H9 (cell line): Measurements from ENCODE around the gene RBSN. TPM values are rescaled to one million over a fixed set of nuclear protein-coding genes. Genes with fewer than 3 reads are reported as not detected.

Experiments used
- DNase-seq: peaks from one replicate; pipeline ENCODE4 v3.0.0-alpha.2; 2017
- H2AFZ ChIP-seq: one replicate; pipeline ENCODE4 v1.6.1; 2013; ENCODE audit warnings: mild to moderate bottlenecking, low read length, control low read depth, moderate library complexity
- H2AK5ac ChIP-seq: 2 replicates; pipeline ENCODE4 v1.6.1; 2013; ENCODE audit warnings: low read length, control low read depth, mixed read lengths; ENCODE audit not compliant: insufficient read length
- H2BK120ac ChIP-seq: one replicate; pipeline ENCODE4 v1.6.1; 2013; ENCODE audit warnings: low read depth, mild to moderate bottlenecking, low read length, control low read depth, inconsistent platforms; ENCODE audit not compliant: poor library complexity, severe bottlenecking
- H2BK12ac ChIP-seq: 2 replicates; pipeline ENCODE4 v1.6.1; 2013; ENCODE audit warnings: low read length, control low read depth, mixed read lengths, low read depth; ENCODE audit not compliant: insufficient read length
- H2BK15ac ChIP-seq: 2 replicates; pipeline ENCODE4 v1.6.1; 2013; ENCODE audit warnings: low read depth, low read length, control low read depth
- H2BK20ac ChIP-seq: one replicate; pipeline ENCODE4 v1.6.1; 2013; ENCODE audit warnings: low read depth, mild to moderate bottlenecking, low read length, control low read depth, inconsistent platforms; ENCODE audit not compliant: poor library complexity, severe bottlenecking
- H2BK5ac ChIP-seq: 2 replicates; pipeline ENCODE4 v1.6.1; 2013; ENCODE audit warnings: low read length, control low read depth, mixed read lengths; ENCODE audit not compliant: insufficient read length
- H3K14ac ChIP-seq: 2 replicates; pipeline ENCODE4 v1.6.1; 2013; ENCODE audit warnings: low read length, control low read depth; ENCODE audit not compliant: insufficient read depth
- H3K18ac ChIP-seq: 2 replicates; pipeline ENCODE4 v1.6.1; 2013; ENCODE audit warnings: low read depth, mild to moderate bottlenecking, mixed read lengths, low read length, control low read depth; ENCODE audit not compliant: insufficient read length
- H3K23ac ChIP-seq: 2 replicates; pipeline ENCODE4 v1.6.1; 2013; ENCODE audit warnings: low read length, control low read depth, mixed read lengths, low read depth; ENCODE audit not compliant: insufficient read length
- H3K23me2 ChIP-seq: 2 replicates; pipeline ENCODE4 v1.6.1; 2013; ENCODE audit warnings: low read depth, mild to moderate bottlenecking, mixed read lengths, low read length, control low read depth; ENCODE audit not compliant: insufficient read length, poor library complexity, severe bottlenecking
- H3K27ac ChIP-seq: 2 replicates; pipeline ENCODE4 v1.5.1; 2013; ENCODE audit warnings: low read length, control low read depth, mixed read lengths, low read depth; ENCODE audit not compliant: insufficient read length
- H3K27me3 ChIP-seq: 2 replicates; pipeline ENCODE4 v1.6.1; 2013; ENCODE audit warnings: low read length, control low read depth, inconsistent platforms; ENCODE audit not compliant: insufficient read depth
- H3K4ac ChIP-seq: 2 replicates; pipeline ENCODE4 v1.6.1; 2013; ENCODE audit warnings: low read depth, mild to moderate bottlenecking, control low read depth, inconsistent platforms, low read length, moderate library complexity
- H3K4me1 ChIP-seq: 2 replicates; pipeline ENCODE4 v1.6.1; 2013; ENCODE audit warnings: low read length, control low read depth, inconsistent platforms; ENCODE audit not compliant: insufficient read depth
- H3K4me2 ChIP-seq: 2 replicates; pipeline ENCODE4 v1.6.1; 2013; ENCODE audit warnings: low read length, control low read depth, mixed read lengths; ENCODE audit not compliant: insufficient read length, insufficient read depth
- H3K56ac ChIP-seq: 2 replicates; pipeline ENCODE4 v1.6.1; 2013; ENCODE audit warnings: low read depth, mild to moderate bottlenecking, mixed read lengths, low read length, control low read depth; ENCODE audit not compliant: insufficient read length
- H3K79me1 ChIP-seq: 2 replicates; pipeline ENCODE4 v1.6.1; 2013; ENCODE audit warnings: low read depth, mild to moderate bottlenecking, moderate library complexity, low read length, control low read depth, inconsistent platforms; ENCODE audit not compliant: insufficient read depth, poor library complexity, severe bottlenecking
- H3K79me2 ChIP-seq: 2 replicates; pipeline ENCODE4 v1.6.1; 2013; ENCODE audit warnings: low read length, control low read depth, inconsistent platforms; ENCODE audit not compliant: insufficient read depth
- H3K9ac ChIP-seq: 2 replicates; pipeline ENCODE4 v1.6.1; 2013; ENCODE audit warnings: low read length, control low read depth, mixed read lengths; ENCODE audit not compliant: insufficient read length; ENCODE audit errors: extremely low read depth
- H3K9me3 ChIP-seq: one replicate; pipeline ENCODE4 v1.6.1; 2013; ENCODE audit warnings: low read depth, low read length, inconsistent platforms; ENCODE audit not compliant: control insufficient read depth
- H3T11ph ChIP-seq: one replicate; pipeline ENCODE4 v1.6.1; 2013; ENCODE audit warnings: mild to moderate bottlenecking, low read length, control low read depth, inconsistent platforms
- H4K20me1 ChIP-seq: one replicate; pipeline ENCODE4 v1.6.1; 2013; ENCODE audit not compliant: control insufficient read depth, insufficient read length, insufficient read depth
- H4K5ac ChIP-seq: 2 replicates; pipeline ENCODE4 v1.6.1; 2013; ENCODE audit warnings: low read depth, mild to moderate bottlenecking, mixed read lengths, low read length, control low read depth; ENCODE audit not compliant: insufficient read length
- H4K8ac ChIP-seq: replicated peaks from 2 replicates; pipeline ENCODE4 v1.6.1; 2013; ENCODE audit warnings: low read length, control low read depth, mixed read lengths, low read depth; ENCODE audit not compliant: insufficient read length
- H4K91ac ChIP-seq: 2 replicates; pipeline ENCODE4 v1.6.1; 2013; ENCODE audit warnings: low read depth, mild to moderate bottlenecking, moderate library complexity, mixed read lengths, low read length, control low read depth; ENCODE audit not compliant: insufficient read length
- H3K27ac Mint-ChIP-seq, 3 experiments: 2 replicates in 2 of 3; 3 replicates in 1 of 3; pipeline ENCODE4 v1.8.0; 2020 to 2021; ENCODE audit warnings: mixed read lengths in 3 of 3, mild to moderate bottlenecking in 1 of 3, moderate library complexity in 1 of 3
- H3K27me3 Mint-ChIP-seq: 2 replicates; pipeline ENCODE4 v1.8.0; 2021; ENCODE audit warnings: low read depth, mild to moderate bottlenecking, moderate library complexity, mixed read lengths
- H3K36me3 Mint-ChIP-seq, 3 experiments: 2 replicates in 2 of 3; 3 replicates in 1 of 3; pipeline ENCODE4 v1.8.0; 2020 to 2021; ENCODE audit warnings: low read depth in 3 of 3, mixed read lengths in 3 of 3; ENCODE audit not compliant: insufficient read depth in 1 of 3
- H3K4me1 Mint-ChIP-seq, 2 experiments: 2 replicates each; pipeline ENCODE4 v1.8.0; 2020; ENCODE audit warnings: mixed read lengths in 2 of 2
- H3K4me3 Mint-ChIP-seq, 2 experiments: 2 replicates in 1 of 2; 3 replicates in 1 of 2; pipeline ENCODE4 v1.8.0; 2020 to 2021; ENCODE audit warnings: mild to moderate bottlenecking in 2 of 2, mixed read lengths in 2 of 2, moderate library complexity in 1 of 2
- H3K9me3 Mint-ChIP-seq, 2 experiments: 2 replicates in 1 of 2; 3 replicates in 1 of 2; pipeline ENCODE4 v1.8.0; 2020; ENCODE audit warnings: mild to moderate bottlenecking in 2 of 2, mixed read lengths in 2 of 2, moderate library complexity in 1 of 2
- CTCF ChIP-seq: fragments of 200-600 bp; sonication (generic); conservative IDR thresholded peaks from 3 replicates; pipeline ENCODE4 v1.8.0; 2021; ENCODE audit warnings: antibody characterized with exemption, mild to moderate bottlenecking
- WGBS: extraction: QIAGEN DNeasy Blood & Tissue Kit; methylation state at CpG from one replicate; pipeline ENCODE4 v1.1.7; 2013; ENCODE audit warnings: missing lambda C conversion rate, low lambda C conversion rate, mixed read lengths; ENCODE audit not compliant: insufficient read length; ENCODE audit errors: extremely low coverage; 5-methylcytosine and 5-hydroxymethylcytosine counted together
- total RNA-seq: library from RNA; stranded (reverse); gene quantifications from 2 replicates; pipeline ENCODE4 v1.2.1, GENCODE V29; 2021

RBSN gene
- total RNA-seq, 1 experiment from 2014 or later: 16.0 TPM

DNA sequence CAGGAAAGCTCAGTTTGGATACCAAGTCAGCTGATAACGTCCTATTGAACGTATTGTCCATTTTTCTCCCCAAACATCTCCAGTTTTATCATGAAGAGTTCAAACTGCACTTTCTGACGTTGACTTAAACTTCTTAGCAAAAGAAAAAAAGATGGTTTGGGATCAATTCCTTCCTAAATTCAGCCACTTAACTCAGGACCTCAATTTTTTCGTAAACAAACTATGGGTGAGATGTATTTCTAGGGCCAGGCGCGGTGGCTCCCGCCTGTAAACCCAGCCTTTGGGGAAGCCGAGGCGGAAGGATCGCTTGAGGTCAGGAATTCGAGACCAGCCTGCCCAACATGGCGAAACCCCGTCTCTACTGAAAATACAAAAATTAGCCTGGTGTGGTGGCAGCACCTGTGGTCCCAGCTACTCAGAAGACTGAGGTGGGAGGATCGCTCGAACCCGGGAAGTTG is 33.4 kb downstream of the RBSN start:
- H4K20me1 ChIP-seq: no peaks in the 10 kb centered on the region
- H3T11ph ChIP-seq: no peak overlapping the region
- TF ChIP-seq CTCF: no peak
- H3K27ac Mint-ChIP-seq: no peak overlapping the region
- no peak for DNase-seq
- no peak overlapping the region for H2BK5ac ChIP-seq
- peak overlapping the region; percentile 97 for H3K4me3 Mint-ChIP-seq
- WGBS: no CpG with 5 or more reads among the region's 16 CpGs
- H3K4me1 ChIP-seq: peaks cover 6% of the 10 kb centered on the region; the same call in 1 of the 2 replicates
- H4K91ac ChIP-seq: no peak overlapping the region
- no peak overlapping the region for H2AK5ac ChIP-seq
- peaks cover 7% of the 10 kb centered on the region for H3K23me2 ChIP-seq
- no peak overlapping the region for H3K4ac ChIP-seq
- no peak overlapping the region for H2BK120ac ChIP-seq
- peaks cover 12% of the 10 kb centered on the region; the same call in 1 of the 2 replicates for H3K79me2 ChIP-seq
- H3K36me3 Mint-ChIP-seq: peaks cover 16 to 21% (median 19%) of the 10 kb centered on the region in 3 experiments
- H3K9ac ChIP-seq: no peak overlapping the region
- no peak overlapping the region for H3K23ac ChIP-seq
- no peaks in the 10 kb centered on the region for H3K9me3 ChIP-seq
- no peak overlapping the region for H3K14ac ChIP-seq
- no peak overlapping the region for H3K18ac ChIP-seq
- no peak overlapping the region for H2BK15ac ChIP-seq
- H4K8ac ChIP-seq: no peak overlapping the region
- no peak overlapping the region for H3K56ac ChIP-seq
- H3K4me2 ChIP-seq: peak overlapping the region; percentile 95
- H3K27ac ChIP-seq: no peak overlapping the region
- H3K27me3 ChIP-seq: no peaks in the 10 kb centered on the region
- peaks cover 5% of the 10 kb centered on the region for H3K79me1 ChIP-seq
- H3K4me1 Mint-ChIP-seq: peaks cover 18% of the 10 kb centered on the region in 2 experiments
- H2BK12ac ChIP-seq: no peak overlapping the region
- no peak overlapping the region for H4K5ac ChIP-seq
- H3K9me3 Mint-ChIP-seq: peaks cover 0 to 3% of the 10 kb centered on the region in 2 experiments; a peak in 2 of 5 replicates
- peaks cover 3% of the 10 kb centered on the region; the same call in 1 of the 2 replicates for H3K27me3 Mint-ChIP-seq
- peak overlapping the region; percentile 14 for H2AFZ ChIP-seq
- H2BK20ac ChIP-seq: no peak overlapping the region
